ENCODE data around the gene ME3.
A peak's percentile ranks its signal among the peaks of the same experiment; 100 is the strongest.

ME3 gene

GRCh38 chr11:86687185-86687778, 14.9 kb upstream of the ME3 start:
- H3K4me3 ChIP-seq (ENCODE audit: low read depth, low read length), result no peak overlapping the region
- TF ChIP-seq, protein P1, sequence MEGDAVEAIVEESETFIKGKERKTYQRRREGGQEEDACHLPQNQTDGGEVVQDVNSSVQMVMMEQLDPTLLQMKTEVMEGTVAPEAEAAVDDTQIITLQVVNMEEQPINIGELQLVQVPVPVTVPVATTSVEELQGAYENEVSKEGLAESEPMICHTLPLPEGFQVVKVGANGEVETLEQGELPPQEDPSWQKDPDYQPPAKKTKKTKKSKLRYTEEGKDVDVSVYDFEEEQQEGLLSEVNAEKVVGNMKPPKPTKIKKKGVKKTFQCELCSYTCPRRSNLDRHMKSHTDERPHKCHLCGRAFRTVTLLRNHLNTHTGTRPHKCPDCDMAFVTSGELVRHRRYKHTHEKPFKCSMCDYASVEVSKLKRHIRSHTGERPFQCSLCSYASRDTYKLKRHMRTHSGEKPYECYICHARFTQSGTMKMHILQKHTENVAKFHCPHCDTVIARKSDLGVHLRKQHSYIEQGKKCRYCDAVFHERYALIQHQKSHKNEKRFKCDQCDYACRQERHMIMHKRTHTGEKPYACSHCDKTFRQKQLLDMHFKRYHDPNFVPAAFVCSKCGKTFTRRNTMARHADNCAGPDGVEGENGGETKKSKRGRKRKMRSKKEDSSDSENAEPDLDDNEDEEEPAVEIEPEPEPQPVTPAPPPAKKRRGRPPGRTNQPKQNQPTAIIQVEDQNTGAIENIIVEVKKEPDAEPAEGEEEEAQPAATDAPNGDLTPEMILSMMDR (IDR thresholded peaks at IDR 0.05; ENCODE audit: insufficient read depth, low read length, missing control alignments), result no peak
- ChIA-PET POLR2A (no interaction called here), CTCF (interaction anchor here (1.2 to 1.5 kb wide), 2 partner anchors 79 to 112 kb away, joined by 3 to 5 read pairs; no protein-coding TSS in a partner anchor)
- DNase-seq (ENCODE audit: low read depth, low spot score), result no peak

GRCh38 chr11:86686531-86686930, 14.1 kb upstream of the ME3 start:
- ChIA-PET POLR2A (no interaction called here), CTCF (no interaction called here)
- DNase-seq (ENCODE audit: low read depth, low spot score), result no peak
- no peak overlapping the region for H3K4me3 ChIP-seq (ENCODE audit: low read depth, low read length)
- TF ChIP-seq, protein P1 (IDR thresholded peaks at IDR 0.05; ENCODE audit: insufficient read depth, low read length, missing control alignments), result no peak

- ChIA-PET POLR2A (no interaction called here), CTCF (interaction anchor here (0.6 to 2.0 kb wide), 3 partner anchors 13 to 225 kb away, joined by 3 to 5 read pairs (median 3); no protein-coding TSS in a partner anchor)
- DNase-seq (ENCODE audit: low read depth, low spot score), result no peak
- no peak overlapping the region for H3K4me3 ChIP-seq (ENCODE audit: low read depth, low read length)
- TF ChIP-seq, protein P1 (IDR thresholded peaks at IDR 0.05; ENCODE audit: insufficient read depth, low read length, missing control alignments), result no peak
Measured at GRCh38 chr11:86681483-86681756, 9.0 kb upstream of the ME3 start.

DNA sequence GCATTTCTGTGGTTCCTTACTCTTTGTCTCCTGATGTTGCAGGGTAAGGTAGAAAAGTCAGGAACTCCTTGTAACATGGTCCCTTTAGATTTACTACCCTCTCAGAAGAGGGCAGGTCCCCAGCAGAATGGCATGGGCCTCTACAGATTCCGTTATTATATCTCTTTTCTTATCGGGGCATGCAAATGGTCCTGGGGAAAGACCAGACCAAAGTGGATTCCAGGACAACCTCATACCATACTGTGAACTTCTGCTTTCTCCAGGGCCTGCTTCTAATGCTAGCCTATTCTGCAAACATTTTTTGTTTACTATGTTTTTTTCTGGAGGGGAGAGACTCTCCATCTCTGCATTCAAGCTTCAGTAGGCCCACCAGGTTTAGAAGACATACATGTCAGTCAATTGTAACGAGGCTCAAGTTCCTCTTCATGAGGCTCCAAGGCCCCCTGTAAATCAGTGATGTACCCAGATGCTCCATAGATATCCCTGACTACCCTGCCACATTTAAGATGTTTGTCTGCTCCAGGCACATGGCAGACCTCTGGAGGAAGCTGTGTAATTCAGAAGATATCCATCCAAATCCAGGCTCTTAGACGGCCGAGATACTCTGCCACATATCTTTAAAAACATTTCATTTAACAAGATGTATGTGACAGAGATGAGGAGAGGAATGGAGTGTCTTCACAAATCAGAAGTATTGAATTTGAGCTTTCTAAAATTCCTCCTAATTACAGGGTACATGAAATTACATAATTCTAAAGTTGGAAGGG, 8.5 kb upstream of the ME3 start:
- CTCF ChIA-PET, result interaction anchor here (0.6 to 2.0 kb wide), 4 partner anchors 13 to 224 kb away, joined by 3 to 5 read pairs (median 3); no protein-coding TSS in a partner anchor
- POLR2A ChIA-PET, result no interaction called here

DNA sequence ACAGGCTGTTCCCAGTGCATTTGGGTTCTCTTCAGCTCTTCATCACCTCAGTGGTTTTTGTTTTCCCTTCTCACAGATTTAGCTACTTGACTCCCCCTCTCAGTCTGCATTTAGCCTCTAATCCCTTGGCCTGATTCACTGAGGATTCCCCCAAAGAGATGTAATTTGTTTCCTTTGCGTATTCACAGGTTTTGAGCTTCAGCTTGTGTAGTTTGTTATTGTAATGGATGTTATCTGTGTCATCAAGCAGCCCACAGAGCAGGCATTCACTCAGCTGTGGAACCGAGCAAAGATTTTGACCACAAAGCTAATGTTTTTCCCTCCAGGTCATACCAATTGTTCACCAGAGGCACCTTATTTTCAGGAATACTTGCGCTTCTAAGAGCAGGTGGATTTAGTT, 6.4 kb upstream of the ME3 start:
- ChIA-PET CTCF (interaction anchor here (1.2 to 2.7 kb wide), 5 partner anchors 9 to 222 kb away, joined by 3 to 6 read pairs (median 3); no protein-coding TSS in a partner anchor), POLR2A (interaction anchor here (0.5 to 1.5 kb wide), 3 partner anchors 10 to 55 kb away, joined by 3 to 5 read pairs (median 5); no protein-coding TSS in a partner anchor)
- H3K4me3 ChIP-seq (ENCODE audit: low read depth, low read length), result no peak overlapping the region
- TF ChIP-seq, protein P1 (IDR thresholded peaks at IDR 0.05; ENCODE audit: insufficient read depth, low read length, missing control alignments), result no peak
- DNase-seq (ENCODE audit: low read depth, low spot score), result peak; percentile 59

More for the DNA sequence above, 8.5 kb upstream of the ME3 start:
- H3K4me3 ChIP-seq (ENCODE audit: low read depth, low read length), result no peak overlapping the region
- TF ChIP-seq, protein P1 (IDR thresholded peaks at IDR 0.05; ENCODE audit: insufficient read depth, low read length, missing control alignments), result no peak
- DNase-seq (ENCODE audit: low read depth, low spot score), result no peak

- no peak for DNase-seq (ENCODE audit: low read depth, low spot score)
- H3K4me3 ChIP-seq (ENCODE audit: low read depth, low read length), result no peak overlapping the region
- POLR2A ChIA-PET, result interaction anchor here (1.1 to 1.5 kb wide), 2 partner anchors 10 to 56 kb away, joined by 5 read pairs; no protein-coding TSS in a partner anchor
- TF ChIP-seq, protein P1 (IDR thresholded peaks at IDR 0.05; ENCODE audit: insufficient read depth, low read length, missing control alignments), result no peak
- CTCF ChIA-PET, result interaction anchor here (1.3 to 2.7 kb wide), 3 partner anchors 8 to 221 kb away, joined by 3 to 6 read pairs (median 3); no protein-coding TSS in a partner anchor
Measured at GRCh38 chr11:86678296-86678695, 5.9 kb upstream of the ME3 start.

Data from AG04449 (cell line).